Epithelial cell of alveolus of lung (primary cell): ENCODE results near the gene SULT1A3. TPM values are rescaled to one million over a fixed set of nuclear protein-coding genes. Genes with fewer than 3 reads are reported as not detected.

Source experiments
- total RNA-seq: library from RNA; depleted of rRNA; stranded (reverse); fragments of >200 nt; gene quantifications from 2 replicates; pipeline ENCODE4 v1.2.1, GENCODE V29; 2015

The SULT1A3 gene
- total RNA-seq: 7.4 and 18.7 TPM in 2 replicates

DNA sequence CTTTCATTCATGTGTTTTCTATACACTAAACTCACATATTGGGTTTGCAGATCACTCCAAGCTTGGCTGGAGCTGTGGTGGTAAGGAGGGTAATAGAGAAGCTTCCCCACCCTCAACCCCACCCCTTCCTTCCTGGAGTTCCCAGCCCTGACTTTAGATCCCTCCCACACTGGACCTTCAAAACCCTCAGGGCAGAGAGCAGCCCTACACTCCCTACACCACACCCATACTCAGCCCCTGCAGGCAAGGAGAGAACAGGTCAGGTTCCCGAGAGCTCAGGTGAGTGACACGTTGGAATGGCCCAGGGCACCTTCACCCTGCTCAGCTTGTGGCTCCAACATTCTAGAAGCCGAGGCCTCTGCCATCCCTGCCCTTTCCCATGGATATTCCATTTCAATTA, at the start of gene SULT1A3:
Gene SULT1A3 (plus strand): TSS at position 207 of the 400 bp plus-strand sequence. CDS start 1,474 bp downstream, outside the sequence.

DNA sequence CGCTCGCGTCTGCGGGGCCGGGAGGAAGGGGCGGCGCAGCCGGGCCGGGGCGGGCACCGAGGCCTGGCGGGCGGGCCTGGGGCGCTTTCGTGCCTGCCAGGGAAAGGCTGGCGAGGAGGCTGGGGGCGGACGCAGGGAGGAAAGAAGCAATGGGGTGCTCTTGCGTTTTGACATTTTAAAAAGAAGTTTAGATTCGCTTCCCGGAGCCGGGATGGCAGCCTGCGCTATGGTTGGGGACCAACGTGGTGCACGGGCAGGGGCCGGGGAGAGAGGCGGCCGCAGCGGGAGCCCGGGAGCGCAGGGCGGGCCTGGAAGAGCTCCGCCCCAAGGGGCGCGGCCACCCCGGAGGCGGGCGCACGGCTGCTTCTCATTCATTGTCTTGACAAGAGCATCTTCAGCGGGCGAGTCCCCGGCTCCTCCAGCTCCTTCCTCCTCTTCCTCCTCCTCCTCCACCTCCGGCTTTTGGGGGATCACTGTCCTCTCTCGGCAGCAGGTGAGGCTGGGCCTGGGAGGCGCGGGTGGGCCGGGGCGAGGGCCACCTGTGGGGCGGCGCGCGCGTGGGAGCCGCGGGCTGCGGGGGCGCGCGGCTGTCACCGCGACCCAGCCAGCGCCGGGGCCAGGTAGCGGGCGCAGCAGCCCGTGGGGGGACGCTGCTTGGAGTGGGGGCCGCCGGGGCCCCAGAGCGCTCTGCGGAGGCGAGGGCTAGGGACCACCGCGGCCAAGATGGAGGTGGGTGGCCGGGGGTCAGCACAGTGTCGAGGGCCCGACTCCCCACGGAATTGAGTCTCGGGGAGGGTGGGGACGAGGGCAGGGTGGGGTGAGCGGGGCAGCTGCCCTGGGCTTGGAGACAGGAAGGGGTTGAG, 15.6 kb upstream of the SULT1A3 start, which contains the start of gene CORO1A:
Gene CORO1A (plus strand): TSS at position 370 of the 863 bp plus-strand sequence. CDS start 1,608 bp downstream, outside the sequence.

DNA sequence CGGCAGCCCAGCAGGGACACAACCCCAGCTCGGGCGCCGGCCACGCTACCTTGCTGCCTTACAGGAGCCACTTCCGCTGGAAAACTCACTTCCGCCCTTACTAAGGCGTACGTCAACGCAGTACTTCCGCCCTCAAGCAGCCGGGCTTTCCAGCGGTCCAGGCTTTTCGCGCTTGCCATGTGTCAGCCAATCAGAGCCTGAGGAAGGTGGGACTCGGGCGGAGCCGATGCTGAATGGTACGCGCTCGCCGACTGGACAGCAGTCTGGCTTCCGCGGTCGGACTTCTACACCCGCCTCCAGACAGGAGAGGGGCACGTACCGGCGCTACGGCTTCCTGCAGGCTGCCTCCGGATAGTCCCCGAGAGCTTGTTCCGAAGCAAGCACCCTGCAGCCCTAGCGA, 5.4 kb upstream of the SULT1A3 start, which contains the start of the genes BOLA2B and SLX1A:
Gene BOLA2B (minus strand): TSS at position 52 of the 400 bp plus-strand sequence. CDS start 71 bp downstream, outside the sequence.
Gene SLX1A (plus strand): TSS at position 261 of the 400 bp plus-strand sequence. CDS start 210 bp downstream, outside the sequence.

DNA sequence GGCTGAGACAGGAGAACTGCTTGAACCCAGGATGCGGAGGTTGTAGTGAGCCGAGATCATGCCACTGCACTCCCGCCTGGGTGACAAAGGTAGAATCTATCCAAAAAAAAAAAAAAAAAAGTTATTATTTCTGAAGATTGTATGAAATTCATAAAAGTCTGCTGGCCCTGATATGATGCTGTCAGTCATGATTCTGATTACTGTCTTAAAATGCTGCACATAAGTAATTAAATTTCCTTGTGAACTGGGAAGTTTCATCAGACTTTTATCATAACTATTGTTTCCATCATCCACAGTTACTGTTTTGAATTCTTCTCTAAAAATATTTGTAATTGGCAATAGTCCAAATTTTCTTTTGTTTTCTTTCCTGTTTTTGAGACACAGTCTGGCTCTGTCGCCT, 49.3 kb downstream of the SULT1A3 start, which contains the start of gene NPIPB13:
Gene NPIPB13 (minus strand): TSS at position 101 of the 400 bp plus-strand sequence. CDS start 2,906 bp downstream, outside the sequence.

Other genes starting within 250 kb of the SULT1A3 start
- gene TMEM219, start 237.2 kb upstream of the SULT1A3 start, total RNA-seq: 169 and 182 TPM in 2 replicates
- 29.0 and 56.0 TPM in 2 replicates for gene TAOK2, start 225.4 kb upstream of the SULT1A3 start, total RNA-seq
- 14.2 and 24.0 TPM in 2 replicates for gene HIRIP3, start 203.6 kb upstream of the SULT1A3 start, total RNA-seq
- 52.6 and 194 TPM in 2 replicates for gene INO80E, start 203.0 kb upstream of the SULT1A3 start, total RNA-seq
- gene DOC2A, start 188.2 kb upstream of the SULT1A3 start, total RNA-seq: 0.52 and 2.7 TPM in 2 replicates
- gene C16orf92, start 176.1 kb upstream of the SULT1A3 start, total RNA-seq: not detected in 2 replicates
- 0.16 TPM in 1 of 2 replicates, not detected in the other for gene TLCD3B, start 168.0 kb upstream of the SULT1A3 start, total RNA-seq
- gene ALDOA, start 133.5 kb upstream of the SULT1A3 start, total RNA-seq: 2,073 and 2,863 TPM in 2 replicates
- 151 and 157 TPM in 2 replicates for gene PPP4C, start 123.3 kb upstream of the SULT1A3 start, total RNA-seq
- gene TBX6, start 107.3 kb upstream of the SULT1A3 start, total RNA-seq: 0.13 and 2.6 TPM in 2 replicates
- gene YPEL3, start 103.0 kb upstream of the SULT1A3 start, total RNA-seq: 15.8 and 91.5 TPM in 2 replicates
- 0.13 and 4.2 TPM in 2 replicates for gene GDPD3, start 85.7 kb upstream of the SULT1A3 start, total RNA-seq
- gene MAPK3, start 76.0 kb upstream of the SULT1A3 start, total RNA-seq: 75.4 and 127 TPM in 2 replicates
- gene CORO1A, start 15.7 kb upstream of the SULT1A3 start, total RNA-seq: 9.1 and 13.5 TPM in 2 replicates
- gene BOLA2B, start 5.6 kb upstream of the SULT1A3 start, total RNA-seq: 220 and 267 TPM in 2 replicates
- gene SLX1A, start 5.4 kb upstream of the SULT1A3 start, total RNA-seq: 64.3 and 179 TPM in 2 replicates
- 0.13 and 0.64 TPM in 2 replicates for gene NPIPB13, start 49.2 kb downstream of the SULT1A3 start, total RNA-seq
- 46.3 and 53.2 TPM in 2 replicates for gene CD2BP2, start 156.1 kb downstream of the SULT1A3 start, total RNA-seq
- gene TBC1D10B, start 171.2 kb downstream of the SULT1A3 start, total RNA-seq: 40.4 and 40.9 TPM in 2 replicates
- gene MYL11, start 175.5 kb downstream of the SULT1A3 start, total RNA-seq: 21.2 TPM in 1 of 2 replicates, not detected in the other
- gene SEPTIN1, start 183.3 kb downstream of the SULT1A3 start, total RNA-seq: 0.32 TPM in 1 of 2 replicates, not detected in the other
- 9.6 and 10.1 TPM in 2 replicates for gene ZNF48, start 196.2 kb downstream of the SULT1A3 start, total RNA-seq
- gene ZNF771, start 208.4 kb downstream of the SULT1A3 start, total RNA-seq: 14.0 and 26.6 TPM in 2 replicates
- gene DCTPP1, start 230.8 kb downstream of the SULT1A3 start, total RNA-seq: 12.5 and 34.5 TPM in 2 replicates
- 27.3 and 34.8 TPM in 2 replicates for gene SEPHS2, start 246.6 kb downstream of the SULT1A3 start, total RNA-seq